ENCODE results near the gene ZNF276.

DNA sequence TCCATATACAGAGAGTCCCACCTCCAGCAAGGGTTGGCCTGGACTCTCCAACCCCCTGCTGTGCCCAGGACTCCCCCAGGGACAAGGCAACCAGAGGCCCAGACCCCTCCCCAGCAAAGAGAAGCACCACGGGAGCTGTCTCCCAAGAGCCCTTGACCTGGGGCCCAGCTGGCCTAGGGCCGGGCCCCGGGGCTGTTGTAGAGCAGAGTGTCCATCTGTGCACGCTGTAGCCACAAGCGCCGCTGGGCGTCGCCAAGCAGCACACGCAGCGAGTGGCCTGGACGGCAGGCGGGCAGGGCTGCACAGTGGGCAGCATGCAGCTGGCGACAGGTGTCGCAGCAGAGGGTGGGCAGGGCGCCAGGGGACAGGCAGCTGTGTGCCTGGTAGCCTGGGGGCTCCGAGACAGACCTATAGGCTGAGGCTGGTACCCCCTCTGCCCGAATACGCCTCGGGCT lies 24.1 kb upstream of the ZNF276 start:
- TF ChIP-seq, protein P1, sequence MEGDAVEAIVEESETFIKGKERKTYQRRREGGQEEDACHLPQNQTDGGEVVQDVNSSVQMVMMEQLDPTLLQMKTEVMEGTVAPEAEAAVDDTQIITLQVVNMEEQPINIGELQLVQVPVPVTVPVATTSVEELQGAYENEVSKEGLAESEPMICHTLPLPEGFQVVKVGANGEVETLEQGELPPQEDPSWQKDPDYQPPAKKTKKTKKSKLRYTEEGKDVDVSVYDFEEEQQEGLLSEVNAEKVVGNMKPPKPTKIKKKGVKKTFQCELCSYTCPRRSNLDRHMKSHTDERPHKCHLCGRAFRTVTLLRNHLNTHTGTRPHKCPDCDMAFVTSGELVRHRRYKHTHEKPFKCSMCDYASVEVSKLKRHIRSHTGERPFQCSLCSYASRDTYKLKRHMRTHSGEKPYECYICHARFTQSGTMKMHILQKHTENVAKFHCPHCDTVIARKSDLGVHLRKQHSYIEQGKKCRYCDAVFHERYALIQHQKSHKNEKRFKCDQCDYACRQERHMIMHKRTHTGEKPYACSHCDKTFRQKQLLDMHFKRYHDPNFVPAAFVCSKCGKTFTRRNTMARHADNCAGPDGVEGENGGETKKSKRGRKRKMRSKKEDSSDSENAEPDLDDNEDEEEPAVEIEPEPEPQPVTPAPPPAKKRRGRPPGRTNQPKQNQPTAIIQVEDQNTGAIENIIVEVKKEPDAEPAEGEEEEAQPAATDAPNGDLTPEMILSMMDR (IDR thresholded peaks at IDR 0.05) = no peak
- no peak for TF ChIP-seq POLR2A (IDR thresholded peaks at IDR 0.05)
